ENCODE data around the gene TRIOBP.
"Not testable (repeated sequence)": the region's sequence is repeated elsewhere in the genome, so short reads cannot be mapped to it uniquely, and the experiment has no call there.

TRIOBP gene

GRCh38 chr22:37696657-37697537 lies at the start of gene TRIOBP:
Gene TRIOBP (plus strand): TSS chr22:37697048. CDS start chr22:37701366, 4,318 bp downstream.
- in situ Hi-C loops (cut with MboI; ENCODE audit: low sequenced_read_pairs), result no loop called here

- in situ Hi-C loops (cut with MboI; ENCODE audit: low sequenced_read_pairs), result no loop called here
These were observed 49.5 kb upstream of the TRIOBP start for GRCh38 chr22:37647317-37647716.

- in situ Hi-C loops (cut with MboI; ENCODE audit: low sequenced_read_pairs), result no loop called here
These were observed 48.9 kb upstream of the TRIOBP start for GRCh38 chr22:37647928-37648327.

GRCh38 chr22:37650463-37651136 lies 46.2 kb upstream of the TRIOBP start:
- in situ Hi-C loops (cut with MboI; ENCODE audit: low sequenced_read_pairs), result no loop called here

- in situ Hi-C loops (cut with MboI; ENCODE audit: low sequenced_read_pairs), result no loop called here
These were observed 42.1 kb upstream of the TRIOBP start for GRCh38 chr22:37654563-37655251.

GRCh38 chr22:37655252-37655563 lies 41.6 kb upstream of the TRIOBP start:
- in situ Hi-C loops (cut with MboI; ENCODE audit: low sequenced_read_pairs), result no loop called here

- in situ Hi-C loops (cut with MboI; ENCODE audit: low sequenced_read_pairs), result not testable (repeated sequence)
These were observed 40.3 kb upstream of the TRIOBP start for GRCh38 chr22:37656583-37656982.

- in situ Hi-C loops (cut with MboI; ENCODE audit: low sequenced_read_pairs), result no loop called here
These were observed 39.2 kb upstream of the TRIOBP start for GRCh38 chr22:37657590-37658132.

- in situ Hi-C loops (cut with MboI; ENCODE audit: low sequenced_read_pairs), result no loop called here
These were observed 38.4 kb upstream of the TRIOBP start, which contains the start of gene PDXP for GRCh38 chr22:37658133-37659065. Gene PDXP (plus strand): TSS chr22:37658723. CDS start chr22:37658783, 60 bp downstream.

GRCh38 chr22:37659066-37659896 lies 37.6 kb upstream of the TRIOBP start:
- in situ Hi-C loops (cut with MboI; ENCODE audit: low sequenced_read_pairs), result no loop called here

GRCh38 chr22:37659897-37660708 lies 36.7 kb upstream of the TRIOBP start:
- in situ Hi-C loops (cut with MboI; ENCODE audit: low sequenced_read_pairs), result no loop called here

- in situ Hi-C loops (cut with MboI; ENCODE audit: low sequenced_read_pairs), result no loop called here
These were observed 36.2 kb upstream of the TRIOBP start for GRCh38 chr22:37660709-37661045.

GRCh38 chr22:37661160-37661924 lies 35.5 kb upstream of the TRIOBP start:
- in situ Hi-C loops (cut with MboI; ENCODE audit: low sequenced_read_pairs), result no loop called here

- in situ Hi-C loops (cut with MboI; ENCODE audit: low sequenced_read_pairs), result no loop called here
These were observed 34.8 kb upstream of the TRIOBP start for GRCh38 chr22:37662039-37662438.

- in situ Hi-C loops (cut with MboI; ENCODE audit: low sequenced_read_pairs), result no loop called here
These were observed 33.2 kb upstream of the TRIOBP start for GRCh38 chr22:37663521-37664140.

- in situ Hi-C loops (cut with MboI; ENCODE audit: low sequenced_read_pairs), result no loop called here
These were observed 32.4 kb upstream of the TRIOBP start for GRCh38 chr22:37664249-37665101.

GRCh38 chr22:37665487-37665886 lies 31.4 kb upstream of the TRIOBP start:
- in situ Hi-C loops (cut with MboI; ENCODE audit: low sequenced_read_pairs), result no loop called here

Measured in hTERT RPE-1 (cell line).